Spleen (tissue), 11 donors: Measurements from ENCODE around the gene PDC. TPM values are rescaled to one million over a fixed set of nuclear protein-coding genes. Genes with fewer than 3 reads are reported as not detected.

Source experiments
- DNase-seq: peaks from one replicate; pipeline ENCODE4 v3.0.0-alpha.2; 2020
- H3K27ac ChIP-seq, 8 donors: fragments of 200-600 bp; sonication (generic) in 7 of 8; 1 replicate in 4 of 8; 2 replicates in 4 of 8; pipeline versions ENCODE4 v1.5.0 to v1.8.0; 2016 to 2021; ENCODE audit warnings: inconsistent platforms in 4 of 8, mild to moderate bottlenecking in 4 of 8, moderate library complexity in 1 of 8
- H3K27me3 ChIP-seq, 7 donors: fragments of 200-600 bp; sonication (generic) in 6 of 7; replicated peaks in 1 of 7; 1 replicate in 4 of 7; 2 replicates in 3 of 7; pipeline versions ENCODE4 v1.5.0 to v1.8.0; 2016 to 2021; ENCODE audit warnings: inconsistent platforms in 3 of 7, mild to moderate bottlenecking in 1 of 7
- H3K36me3 ChIP-seq, 6 donors: fragments of 200-600 bp; sonication (generic) in 5 of 6; 1 replicate in 4 of 6; 2 replicates in 2 of 6; pipeline versions ENCODE4 v1.5.0 to v1.8.0; 2016 to 2021; ENCODE audit warnings: inconsistent platforms in 2 of 6
- H3K4me1 ChIP-seq, 6 donors: fragments of 200-600 bp; sonication (generic) in 5 of 6; 1 replicate in 3 of 6; 2 replicates in 3 of 6; pipeline versions ENCODE4 v1.5.0 to v1.8.0; 2016 to 2021; ENCODE audit warnings: inconsistent platforms in 3 of 6
- H3K4me3 ChIP-seq, 8 donors: fragments of 200-600 bp; sonication (generic) in 7 of 8; 1 replicate in 4 of 8; 2 replicates in 4 of 8; pipeline versions ENCODE4 v1.5.0 to v1.8.0; 2016 to 2021; ENCODE audit warnings: inconsistent platforms in 4 of 8, mild to moderate bottlenecking in 4 of 8, moderate library complexity in 2 of 8
- H3K9me3 ChIP-seq, 8 donors: fragments of 200-600 bp; sonication (generic) in 7 of 8; 1 replicate in 4 of 8; 2 replicates in 4 of 8; pipeline versions ENCODE4 v1.5.0 to v1.8.0; 2016 to 2021; ENCODE audit warnings: inconsistent platforms in 4 of 8
- CTCF ChIP-seq, 11 experiments: fragments of 200-600 bp in 7 of 11; fragments of 450-650 bp in 4 of 11; sonication (generic) in 4 of 11; IDR thresholded peaks in 8 of 11; conservative IDR thresholded peaks in 3 of 11; 1 replicate in 7 of 11; 2 replicates in 4 of 11; pipeline versions ENCODE4 v1.4.0 to v1.8.0; 2016 to 2021; ENCODE audit warnings: antibody characterized with exemption in 11 of 11, inconsistent platforms in 4 of 11, mild to moderate bottlenecking in 1 of 11
- POLR2A ChIP-seq, 3 donors: fragments of 450-650 bp; IDR thresholded peaks; one replicate each; pipeline ENCODE4 v1.5.1; 2017; ENCODE audit warnings: antibody characterized with exemption in 3 of 3, mild to moderate bottlenecking in 1 of 3
- POLR2AphosphoS5 ChIP-seq, 3 donors: sonication (generic); formaldehyde crosslinking; IDR thresholded peaks; one replicate each; pipeline ENCODE4 v1.5.1; 2017; ENCODE audit warnings: antibody characterized with exemption in 3 of 3
- WGBS, 5 donors: extraction: QIAGEN DNeasy Blood & Tissue Kit in 3 of 5; methylation state at CpG; one replicate each; pipeline versions ENCODE4 v1.1.5 to v1.1.7; 2013 to 2018; 5-methylcytosine and 5-hydroxymethylcytosine counted together
- intact Hi-C: fragments of 100-400 bp; cut with DNase I; formaldehyde crosslinking; loops from one replicate; pipeline ENCODE4 v1.15.0; 2023; ENCODE audit warnings: low total_unique reads
- polyA plus RNA-seq, 3 donors: library from polyadenylated mRNA; stranded (reverse); fragments of 200-250 nt; gene quantifications; one replicate each; pipeline ENCODE4 v1.2.1, GENCODE V29; 2013
- total RNA-seq, 7 donors: library from RNA; depleted of rRNA in 3 of 7; stranded (reverse); fragments of >200 nt in 3 of 7; fragmentation: NEBNext Ultra II Directional in 4 of 7; extraction: Animal tissue kit (Norgen Biotek cat#: 25700) in 4 of 7; gene quantifications; one replicate each; pipeline versions ENCODE4 v1.1.0 to v1.2.1, GENCODE V29; 2016 to 2021
- donor health status: healthy with polysubstance abuse.
- donor health status: DM: no; HTN: no; CAD: no; lungs with moderate emphysema.
- donor health status: DM: no; HTN: no; CAD: no.
- donor health status: Bipolar disorder and iron deficiency.
- donor health status: healthy.
- donor health status: DM: no; HTN: no; CAD: no.
- donor health status: DM: yes; HTN: yes; CAD: no.

The PDC gene
- total and polyA plus RNA-seq, 10 donors, result not detected

GRCh38 chr1:186494832-186495271, 33.9 kb upstream of the PDC start:
- intact Hi-C loops, result no loop called here
- Histone ChIP-seq H3K4me3 (no peak overlapping the region), H3K36me3 (no peaks in the 10 kb centered on the region), H3K27me3 (no peaks in the 10 kb centered on the region), H3K27ac (no peak overlapping the region), H3K9me3 (no peaks in the 10 kb centered on the region), H3K4me1 (no peaks in the 10 kb centered on the region)
- DNase-seq, result no peak
- 69 to 90% (median 71%) methylated on average over 2 of the region's 2 CpGs for WGBS, 5 donors
- no peak for TF ChIP-seq CTCF (IDR thresholded peaks at IDR 0.05 in 8 of 11, conservative IDR thresholded peaks at IDR 0.05 in 3 of 11)
- TF ChIP-seq POLR2AphosphoS5 (IDR thresholded peaks at IDR 0.05), result no peak

- no peak for DNase-seq
- intact Hi-C loops, result no loop called here
- Histone ChIP-seq H3K4me3 (no peak overlapping the region), H3K9me3 (no peaks in the 10 kb centered on the region), H3K36me3 (no peaks in the 10 kb centered on the region), H3K27ac (no peak overlapping the region), H3K4me1 (no peaks in the 10 kb centered on the region), H3K27me3 (no peaks in the 10 kb centered on the region)
- WGBS, 5 donors, result 93 to 96% (median 94%) methylated on average over 7 of the region's 7 CpGs
- no peak for TF ChIP-seq POLR2A (IDR thresholded peaks at IDR 0.05)
- no peak for TF ChIP-seq CTCF (IDR thresholded peaks at IDR 0.05 in 8 of 11, conservative IDR thresholded peaks at IDR 0.05 in 3 of 11)
Measured at GRCh38 chr1:186492531-186493291, 31.8 kb upstream of the PDC start.

GRCh38 chr1:186491336-186491735, 30.4 kb upstream of the PDC start:
- TF ChIP-seq POLR2AphosphoS5 (IDR thresholded peaks at IDR 0.05) (no peak), POLR2A (IDR thresholded peaks at IDR 0.05) (no peak), CTCF (IDR thresholded peaks at IDR 0.05 in 8 of 11, conservative IDR thresholded peaks at IDR 0.05 in 3 of 11) (no peak)
- no peaks in the 10 kb centered on the region for H3K9me3 ChIP-seq
- WGBS, 5 donors, result 89 to 98% (median 95%) methylated on average over 2 of the region's 2 CpGs
- no peaks in the 10 kb centered on the region for H3K4me1 ChIP-seq
- H3K27ac ChIP-seq, result no peak overlapping the region
- no peak for DNase-seq
- no peak overlapping the region for H3K4me3 ChIP-seq
- intact Hi-C loops, result no loop called here
- no peaks in the 10 kb centered on the region for H3K27me3 ChIP-seq
- H3K36me3 ChIP-seq, result no peaks in the 10 kb centered on the region

GRCh38 chr1:186487163-186487562, 26.2 kb upstream of the PDC start:
- no peaks in the 10 kb centered on the region for H3K27me3 ChIP-seq
- H3K4me3 ChIP-seq, result no peak overlapping the region
- H3K36me3 ChIP-seq, result no peaks in the 10 kb centered on the region
- H3K4me1 ChIP-seq, result no peaks in the 10 kb centered on the region
- no peak overlapping the region for H3K27ac ChIP-seq
- DNase-seq, result no peak
- H3K9me3 ChIP-seq, result no peaks in the 10 kb centered on the region
- intact Hi-C loops, result no loop called here
- no peak for TF ChIP-seq POLR2AphosphoS5 (IDR thresholded peaks at IDR 0.05)
- TF ChIP-seq CTCF (IDR thresholded peaks at IDR 0.05 in 8 of 11, conservative IDR thresholded peaks at IDR 0.05 in 3 of 11), result no peak
- TF ChIP-seq POLR2A (IDR thresholded peaks at IDR 0.05), result no peak
- 88 to 93% (median 90%) methylated on average over 2 of the region's 2 CpGs for WGBS, 5 donors
